ENCODE results near the gene SDK2.

DNA sequence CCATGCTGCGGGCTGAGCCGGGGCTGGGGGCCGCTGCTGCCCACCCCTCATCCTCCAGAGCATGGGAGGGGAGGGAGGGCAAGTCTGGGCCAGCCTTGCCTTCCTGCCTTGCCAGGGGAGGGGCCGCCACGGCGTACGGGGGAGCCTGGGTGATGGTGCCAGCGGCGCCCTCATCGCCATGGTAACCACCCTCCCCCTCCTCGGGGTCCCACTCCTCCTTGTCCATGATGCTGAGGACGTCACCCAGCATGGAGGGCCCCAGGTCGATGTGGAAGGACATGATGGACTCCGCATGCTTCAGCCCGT, 358.7 kb downstream of the SDK2 start:
- TF ChIP-seq POLR2A (IDR thresholded peaks at IDR 0.05; ENCODE audit: low read depth, low read length), result no peak
- TF ChIP-seq, protein P1, sequence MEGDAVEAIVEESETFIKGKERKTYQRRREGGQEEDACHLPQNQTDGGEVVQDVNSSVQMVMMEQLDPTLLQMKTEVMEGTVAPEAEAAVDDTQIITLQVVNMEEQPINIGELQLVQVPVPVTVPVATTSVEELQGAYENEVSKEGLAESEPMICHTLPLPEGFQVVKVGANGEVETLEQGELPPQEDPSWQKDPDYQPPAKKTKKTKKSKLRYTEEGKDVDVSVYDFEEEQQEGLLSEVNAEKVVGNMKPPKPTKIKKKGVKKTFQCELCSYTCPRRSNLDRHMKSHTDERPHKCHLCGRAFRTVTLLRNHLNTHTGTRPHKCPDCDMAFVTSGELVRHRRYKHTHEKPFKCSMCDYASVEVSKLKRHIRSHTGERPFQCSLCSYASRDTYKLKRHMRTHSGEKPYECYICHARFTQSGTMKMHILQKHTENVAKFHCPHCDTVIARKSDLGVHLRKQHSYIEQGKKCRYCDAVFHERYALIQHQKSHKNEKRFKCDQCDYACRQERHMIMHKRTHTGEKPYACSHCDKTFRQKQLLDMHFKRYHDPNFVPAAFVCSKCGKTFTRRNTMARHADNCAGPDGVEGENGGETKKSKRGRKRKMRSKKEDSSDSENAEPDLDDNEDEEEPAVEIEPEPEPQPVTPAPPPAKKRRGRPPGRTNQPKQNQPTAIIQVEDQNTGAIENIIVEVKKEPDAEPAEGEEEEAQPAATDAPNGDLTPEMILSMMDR (conservative IDR thresholded peaks at IDR 0.05; ENCODE audit: low read depth, low read length), result no peak
- no peak for TF ChIP-seq FOS (IDR thresholded peaks at IDR 0.05; ENCODE audit: low read depth, low read length)
- no peak for TF ChIP-seq MXI1 (IDR thresholded peaks at IDR 0.05; ENCODE audit: borderline replicate concordance, low read depth, low read length)
- no peak for TF ChIP-seq RFX5 (IDR thresholded peaks at IDR 0.05; ENCODE audit: low read depth, low read length)
- TF ChIP-seq SMC3 (IDR thresholded peaks at IDR 0.05; ENCODE audit: low read depth, low read length), result no peak
